Erythroblast (primary cell): ENCODE measurements around the gene PLCH1.

Experiments
- GATA1 ChIP-seq: IDR thresholded peaks from 2 replicates; pipeline ENCODE4 v1.6.1; 2011; ENCODE audit warnings: low read depth, mild to moderate bottlenecking, control low read depth, low read length, moderate library complexity
- POLR2A ChIP-seq: IDR thresholded peaks from 2 replicates; pipeline ENCODE4 v1.6.1; 2011; ENCODE audit warnings: mild to moderate bottlenecking, low read length

GRCh38 chr3:155517903-155518302, 227.0 kb downstream of the PLCH1 start:
- TF ChIP-seq POLR2A: no peak
- no peak for TF ChIP-seq GATA1
